ENCODE results near the gene TMEM72.
"Not testable (repeated sequence)": the region's sequence is repeated elsewhere in the genome, so short reads cannot be mapped to it uniquely, and the experiment has no call there.

TMEM72 gene

GRCh38 chr10:44911081-44911540 lies at the start of gene TMEM72:
Gene TMEM72, plus strand, starts transcription at chr10:44911337. Its CDS starts 176 bp downstream, at chr10:44911513.
- no peak for DNase-seq (ENCODE audit: low read depth in 2 of 2)

DNA sequence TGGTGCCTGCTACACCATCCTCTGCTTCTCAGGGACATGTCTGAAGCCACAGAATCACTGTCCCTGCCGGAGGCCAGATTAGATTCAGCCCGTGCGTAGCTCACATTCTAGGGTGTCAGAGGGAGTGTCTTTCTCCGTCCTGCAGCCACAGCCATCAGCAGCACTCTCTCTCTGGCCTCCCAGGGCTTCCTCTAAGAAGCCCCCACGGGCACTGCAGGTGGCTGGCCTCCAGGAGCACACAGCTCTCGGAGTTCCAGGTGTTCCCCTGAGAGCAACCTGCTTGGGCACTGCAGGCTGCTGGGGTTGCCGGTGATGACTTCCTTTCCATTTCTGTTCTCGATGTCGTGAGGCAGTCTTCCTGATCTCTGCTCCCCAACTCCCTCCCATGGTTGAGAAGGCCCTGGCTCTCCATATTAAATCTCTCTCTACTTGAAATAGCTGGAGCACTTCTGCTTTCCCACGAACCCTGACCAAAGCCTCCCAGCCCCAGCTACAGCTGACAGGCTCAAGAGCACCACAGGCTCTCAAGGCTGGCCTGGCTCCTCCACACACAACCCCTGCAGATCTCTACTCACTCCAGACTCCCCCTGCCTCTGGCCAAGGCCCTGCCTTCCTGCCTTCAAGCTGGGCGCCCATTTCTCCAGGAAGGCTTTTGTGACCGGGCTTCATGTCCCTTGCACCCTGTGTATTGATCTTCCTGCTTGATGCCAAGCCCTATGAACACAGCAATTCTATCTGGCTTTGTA lies 49.0 kb upstream of the TMEM72 start:
- DNase-seq (ENCODE audit: low read depth in 2 of 2), result no peak

DNA sequence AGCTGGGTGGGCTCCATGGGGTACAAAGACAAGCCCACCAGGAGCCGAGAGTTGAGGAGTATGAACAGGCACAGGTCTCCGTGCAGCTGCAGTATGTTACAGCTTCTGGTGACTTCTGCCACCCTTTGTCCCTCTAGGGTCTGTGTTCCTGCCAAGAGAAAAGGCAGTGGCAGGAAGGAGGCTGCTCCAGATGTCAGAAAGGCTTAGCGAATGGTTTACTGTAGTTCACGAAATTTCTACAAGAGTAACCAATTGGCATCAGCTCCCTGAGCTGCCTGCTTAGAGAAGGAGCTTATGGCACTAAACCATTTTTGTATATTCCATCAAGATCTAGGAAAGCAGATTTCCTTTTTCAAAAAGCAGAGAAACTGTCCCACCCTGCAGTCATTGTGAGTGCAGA lies 48.2 kb upstream of the TMEM72 start:
- DNase-seq (ENCODE audit: low read depth in 2 of 2), result no peak

- no peak for DNase-seq (ENCODE audit: low read depth in 2 of 2)
Measured at GRCh38 chr10:44863344-44864047, 47.6 kb upstream of the TMEM72 start.

DNA sequence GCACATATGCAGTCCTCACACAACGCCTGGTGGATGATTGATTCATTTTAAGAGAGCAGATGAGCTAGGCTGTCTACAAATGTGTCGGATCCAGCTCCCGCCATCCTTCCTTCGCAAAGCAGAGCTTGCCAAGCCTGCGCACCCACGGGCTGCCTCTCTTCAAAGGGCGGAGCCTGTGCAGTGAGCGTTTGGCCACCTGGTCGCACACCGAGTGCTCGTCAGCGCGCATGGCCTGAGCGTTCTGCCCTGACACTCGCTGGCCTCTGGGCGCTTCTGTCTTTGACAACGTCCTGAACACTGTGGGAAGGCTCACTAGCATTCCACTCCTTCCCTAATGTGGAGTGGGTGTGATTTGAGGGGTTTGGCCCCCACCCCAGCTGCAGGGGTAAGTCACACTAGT lies 47.1 kb upstream of the TMEM72 start:
- no peak for DNase-seq (ENCODE audit: low read depth in 2 of 2)

GRCh38 chr10:44864637-44865288 lies 46.4 kb upstream of the TMEM72 start:
- peak; percentile 63 to 68 for DNase-seq (ENCODE audit: low read depth in 2 of 2)

DNA sequence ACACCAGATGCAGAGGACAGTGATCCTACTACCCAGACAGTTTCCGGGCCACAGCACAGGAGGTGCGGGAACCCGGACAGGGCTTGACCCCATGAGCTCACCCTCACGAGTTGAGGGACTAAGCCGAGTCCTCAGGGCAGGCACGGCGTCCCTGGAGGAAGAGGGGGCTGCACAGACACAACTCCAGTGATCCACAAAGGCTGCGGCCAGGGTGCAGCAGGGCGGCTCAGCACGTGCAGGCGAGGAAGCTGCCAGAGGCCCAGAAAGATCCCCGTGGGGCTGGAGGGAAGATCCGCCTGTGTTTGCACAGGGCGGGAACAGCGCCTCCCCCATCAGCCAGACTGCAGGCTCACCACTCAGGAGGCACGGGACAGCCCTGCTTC lies 45.9 kb upstream of the TMEM72 start:
- DNase-seq (ENCODE audit: low read depth in 2 of 2), result no peak

DNA sequence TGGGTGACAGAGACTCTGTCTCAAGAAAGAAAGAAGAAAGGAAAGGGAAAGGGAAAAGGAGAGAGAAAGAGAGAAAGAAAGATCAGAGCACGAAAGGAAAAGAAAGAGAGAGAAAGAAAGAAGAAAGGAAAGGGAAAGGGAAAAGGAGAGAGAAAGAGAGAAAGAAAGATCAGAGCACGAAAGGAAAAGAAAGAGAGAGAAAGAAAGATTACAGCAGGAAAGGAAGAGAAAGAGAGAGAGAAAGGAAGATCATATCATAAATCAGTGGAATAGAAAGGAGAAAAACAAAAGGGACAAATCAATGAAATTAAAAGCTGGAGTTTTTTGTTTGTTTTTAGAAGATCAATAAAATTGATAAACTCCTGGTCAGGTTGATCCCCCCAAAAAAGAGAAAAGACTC lies 44.8 kb upstream of the TMEM72 start:
- DNase-seq (ENCODE audit: low read depth in 2 of 2), result not testable (repeated sequence)

- no peak for DNase-seq (ENCODE audit: low read depth in 2 of 2)
Measured at GRCh38 chr10:44870031-44870430, 41.1 kb upstream of the TMEM72 start.

- DNase-seq (ENCODE audit: low read depth in 2 of 2), result no peak
Measured at GRCh38 chr10:44873160-44873559, 38.0 kb upstream of the TMEM72 start.

- no peak for DNase-seq (ENCODE audit: low read depth in 2 of 2)
Measured at GRCh38 chr10:44874166-44874565, 37.0 kb upstream of the TMEM72 start.

- DNase-seq (ENCODE audit: low read depth in 2 of 2), result peak; percentile 60 to 61
Measured at GRCh38 chr10:44878706-44879530, 32.2 kb upstream of the TMEM72 start.

- DNase-seq (ENCODE audit: low read depth in 2 of 2), result no peak
Measured at GRCh38 chr10:44879531-44879899, 31.6 kb upstream of the TMEM72 start.

GRCh38 chr10:44880090-44880715 lies 30.9 kb upstream of the TMEM72 start:
- DNase-seq (ENCODE audit: low read depth in 2 of 2), result no peak

DNA sequence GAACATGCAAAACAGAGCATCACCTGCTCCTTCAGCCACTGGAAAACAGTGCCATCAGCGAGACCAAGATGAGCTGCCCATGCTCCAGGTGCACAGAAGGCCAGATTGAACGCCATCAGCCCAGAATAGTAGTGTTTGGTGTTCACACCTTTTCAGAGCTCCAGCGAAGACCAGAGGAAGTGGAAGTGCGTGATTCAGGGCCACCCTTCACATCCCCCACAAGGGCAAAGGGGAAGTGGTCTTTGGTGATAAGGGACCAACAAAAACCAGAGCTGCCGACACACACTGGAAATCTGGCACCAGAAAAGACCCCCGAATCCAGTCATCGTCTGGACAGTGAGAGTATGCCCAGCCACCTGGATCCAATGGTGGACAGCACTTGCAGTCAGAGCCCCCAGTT lies 29.5 kb upstream of the TMEM72 start:
- DNase-seq (ENCODE audit: low read depth in 2 of 2), result no peak

GRCh38 chr10:44882166-44882720 lies 28.9 kb upstream of the TMEM72 start:
- no peak for DNase-seq (ENCODE audit: low read depth in 2 of 2)

DNA sequence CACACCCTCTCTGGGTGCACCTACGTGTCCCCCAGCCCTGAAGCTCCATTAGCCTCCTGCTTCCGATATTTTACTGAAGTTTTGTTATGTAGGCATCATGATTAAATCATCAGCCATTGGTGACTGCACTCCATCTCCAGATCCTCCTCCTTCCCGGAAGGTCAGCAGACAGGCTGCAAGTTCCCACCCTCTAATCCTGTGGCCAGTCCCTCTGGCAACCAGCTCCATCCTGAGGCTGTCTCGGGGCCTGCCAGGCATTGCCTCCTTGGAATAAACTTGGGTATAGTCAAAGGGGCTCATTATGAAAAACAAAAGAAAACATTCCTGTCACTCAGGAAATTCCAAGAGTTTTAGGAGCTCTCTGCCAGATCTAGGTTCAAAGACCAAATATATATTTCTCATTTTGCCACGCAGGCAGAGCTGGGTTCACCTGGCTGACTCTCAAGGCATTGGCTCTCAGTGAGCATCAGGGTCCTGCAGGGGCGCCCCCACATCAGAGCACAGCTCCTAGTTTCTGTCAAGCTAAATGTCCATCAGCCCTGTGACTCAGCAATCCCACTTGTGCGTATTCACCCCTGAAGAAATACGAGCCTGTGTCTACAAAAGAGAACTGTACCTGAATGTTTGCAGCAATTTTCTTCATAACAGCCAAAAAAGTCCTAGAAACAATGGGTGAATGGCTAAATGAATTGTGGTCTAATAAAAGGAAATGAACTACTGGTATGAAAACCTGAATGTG lies 27.4 kb upstream of the TMEM72 start:
- no peak for DNase-seq (ENCODE audit: low read depth in 2 of 2)

DNA sequence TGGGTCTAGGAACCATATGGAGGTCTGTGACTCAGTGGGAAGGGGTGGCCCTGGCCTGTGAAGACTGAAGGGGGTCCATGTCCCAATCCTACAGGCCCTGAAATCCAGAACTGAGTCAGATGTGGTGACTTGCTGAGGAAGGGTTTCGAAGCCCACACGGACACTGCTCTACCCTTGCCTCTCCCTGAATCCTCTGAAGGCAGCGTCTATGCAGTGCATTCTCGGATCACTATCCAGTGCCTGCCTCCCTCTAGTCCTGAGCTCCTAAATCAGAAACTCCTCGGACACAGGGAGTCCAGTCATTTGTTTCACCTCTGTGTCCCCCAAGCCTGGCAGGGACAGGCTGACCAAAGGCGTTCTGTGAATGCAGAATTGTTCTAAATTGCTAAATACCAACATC lies 25.4 kb upstream of the TMEM72 start:
- DNase-seq (ENCODE audit: low read depth in 2 of 2), result no peak

DNA sequence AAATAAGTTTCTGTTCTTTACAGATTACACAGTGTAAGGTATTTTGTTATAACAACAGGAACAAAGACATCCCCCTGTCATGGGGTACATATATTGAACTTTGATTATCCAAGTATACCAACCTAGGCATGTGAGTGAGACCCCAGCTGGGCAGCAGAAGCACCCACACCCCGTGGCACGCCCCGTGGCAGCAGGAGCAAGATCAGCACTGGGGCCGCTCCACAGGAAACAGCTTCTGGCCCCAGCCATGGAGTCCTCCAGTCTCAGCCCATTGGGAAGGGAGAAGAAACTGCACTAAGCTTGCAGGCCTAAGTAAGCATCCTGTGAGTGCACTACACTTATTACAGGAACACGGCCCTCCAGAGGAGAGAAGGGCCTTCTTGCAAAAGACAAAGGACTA lies 24.2 kb upstream of the TMEM72 start:
- DNase-seq (ENCODE audit: low read depth in 2 of 2), result no peak

DNA sequence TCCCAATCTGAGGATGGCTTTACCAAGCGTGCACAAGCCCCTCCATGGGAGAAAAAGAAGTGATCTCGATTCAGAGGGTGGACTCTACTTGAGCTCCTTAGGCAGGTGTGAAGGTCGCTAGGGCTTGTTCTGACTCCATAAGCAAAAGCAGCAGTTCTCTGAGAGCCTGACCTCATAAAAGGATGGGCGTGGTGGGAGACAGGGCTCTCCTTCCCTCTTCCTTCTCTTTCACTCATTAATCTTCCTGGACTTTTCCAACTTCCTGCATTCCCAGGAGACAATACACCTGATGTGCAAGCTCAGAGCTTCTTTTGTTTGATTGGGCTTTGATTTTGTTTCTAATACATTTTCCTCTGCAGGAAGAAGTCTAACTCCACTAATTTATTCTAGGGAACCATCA lies 22.3 kb upstream of the TMEM72 start:
- DNase-seq (ENCODE audit: low read depth in 2 of 2), result no peak

- no peak for DNase-seq (ENCODE audit: low read depth in 2 of 2)
Measured at GRCh38 chr10:44889834-44890233, 21.3 kb upstream of the TMEM72 start.
